Tibial nerve (tissue), 4 donors: ENCODE results near the gene LRRN2.

Experiments used
- CTCF ChIP-seq, 5 experiments: fragments of 200-600 bp in 3 of 5; fragments of 450-650 bp in 2 of 5; sonication (generic) in 3 of 5; IDR thresholded peaks; one replicate each; pipeline ENCODE4 v1.5.1; 2016 to 2019; ENCODE audit warnings: antibody characterized with exemption in 5 of 5, mild to moderate bottlenecking in 3 of 5, moderate library complexity in 2 of 5
- EP300 ChIP-seq, 2 donors: sonication (generic); formaldehyde crosslinking; IDR thresholded peaks; one replicate each; pipeline ENCODE4 v1.6.1; 2017; ENCODE audit warnings: antibody characterized with exemption in 2 of 2, mild to moderate bottlenecking in 1 of 2
- POLR2A ChIP-seq, 2 donors: fragments of 450-650 bp; IDR thresholded peaks; one replicate each; pipeline ENCODE4 v1.6.1; 2017; ENCODE audit warnings: antibody characterized with exemption in 2 of 2, mild to moderate bottlenecking in 2 of 2, moderate library complexity in 2 of 2

DNA sequence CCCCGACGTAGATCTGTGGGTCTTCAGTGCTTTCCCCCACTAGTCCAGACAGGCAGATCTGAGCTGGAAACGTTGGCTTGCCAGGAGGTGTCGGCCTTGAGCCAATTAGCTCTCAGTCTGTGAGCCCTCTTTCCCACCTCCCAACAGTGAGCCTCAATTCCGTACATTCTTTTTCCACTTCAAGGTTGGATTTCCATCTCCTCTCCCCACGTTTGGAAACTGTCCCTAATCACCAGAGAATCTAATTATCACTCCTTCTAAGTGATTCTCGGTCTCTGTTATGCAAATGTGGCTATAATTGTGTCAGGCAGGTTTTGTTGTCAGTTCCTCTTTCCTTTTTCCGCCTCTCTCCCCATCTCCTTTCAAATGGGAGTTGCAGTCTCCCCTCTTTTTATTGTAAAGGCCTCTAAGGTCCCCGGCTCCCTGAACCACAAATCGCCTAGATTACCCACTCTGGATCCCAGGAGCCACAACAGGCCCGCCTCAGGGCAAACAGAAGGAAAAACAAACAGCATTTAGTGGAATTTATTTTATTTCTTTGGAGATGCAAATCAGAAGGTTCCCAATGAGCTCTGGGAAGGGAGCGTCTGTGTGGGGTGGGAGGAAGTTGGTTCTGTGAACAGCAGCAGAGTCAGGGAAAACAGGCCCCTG is 29.4 kb upstream of the LRRN2 start:
- no peak for TF ChIP-seq CTCF (IDR thresholded peaks at IDR 0.05)
- TF ChIP-seq POLR2A (IDR thresholded peaks at IDR 0.05), result no peak
- TF ChIP-seq EP300 (IDR thresholded peaks at IDR 0.05), result no peak
